IMR-90 (cell line): Measurements from ENCODE around the gene KYNU. TPM values are rescaled to one million over a fixed set of nuclear protein-coding genes. Genes with fewer than 3 reads are reported as not detected.

Source experiments
- ATAC-seq: fragments of 200-7000 bp; cut with Tn5 transposase; 2 replicates; pipeline ENCODE4 v1.9.1; 2020; ENCODE audit warnings: low read depth, mild to moderate bottlenecking, moderate library complexity
- BruUV-seq: library from RNA; stranded (reverse); fragments of 400-500 nt; replicated peaks from 2 replicates; lab custom pipeline; 2021; lab: Mats Ljungman, UMichigan
- CTCF ChIA-PET: fragments of 300-600 bp; formaldehyde crosslinking; extraction: SDS; loops from one replicate; lab custom pipeline; 2021; ENCODE audit warnings: antibody characterized with exemption; lab: Yijun Ruan, JAX
- POLR2A ChIA-PET: fragments of 300-600 bp; sonication (Branson Sonifier 250); formaldehyde crosslinking; loops from one replicate; lab custom pipeline; 2022; ENCODE audit warnings: antibody characterized with exemption; ENCODE audit not compliant: unreplicated experiment; lab: Charles Lee
- DNase-seq: peaks from one replicate; pipeline ENCODE4 v3.0.0; 2013
- H2AFZ ChIP-seq: replicated peaks from 2 replicates; pipeline ENCODE3; 2013; ENCODE audit warnings: low read length, mild to moderate bottlenecking; ENCODE audit not compliant: poor library complexity
- H2AK5ac ChIP-seq: 2 replicates; pipeline ENCODE4 v1.6.1; 2013; ENCODE audit warnings: low read depth, low read length, inconsistent platforms
- H2AK9ac ChIP-seq: replicated peaks from 2 replicates; pipeline ENCODE3; 2013; ENCODE audit warnings: mild to moderate bottlenecking, low read depth, low read length, moderate library complexity; ENCODE audit not compliant: poor library complexity
- H2BK120ac ChIP-seq: 2 replicates; pipeline ENCODE4 v1.6.1; 2013; ENCODE audit warnings: low read depth, low read length, inconsistent platforms
- H2BK15ac ChIP-seq: 3 replicates; pipeline ENCODE4 v1.6.1; 2013; ENCODE audit warnings: low read depth, low read length, inconsistent platforms
- H2BK20ac ChIP-seq: 2 replicates; pipeline ENCODE4 v1.6.1; 2013; ENCODE audit warnings: low read depth, mild to moderate bottlenecking, inconsistent platforms, low read length, moderate library complexity
- H2BK5ac ChIP-seq: 2 replicates; pipeline ENCODE4 v1.6.1; 2013; ENCODE audit warnings: mild to moderate bottlenecking, low read depth, low read length, inconsistent platforms; ENCODE audit not compliant: poor library complexity, severe bottlenecking
- H3K14ac ChIP-seq: replicated peaks from 2 replicates; pipeline ENCODE4 v1.6.1; 2013; ENCODE audit warnings: low read depth, low read length, inconsistent platforms
- H3K18ac ChIP-seq: 2 replicates; pipeline ENCODE4 v1.6.1; 2013; ENCODE audit warnings: low read depth, low read length, control low read depth
- H3K23ac ChIP-seq: 2 replicates; pipeline ENCODE4 v1.6.1; 2013; ENCODE audit warnings: low read depth, low read length, inconsistent platforms
- H3K27ac ChIP-seq: 2 replicates; pipeline ENCODE4 v1.5.1; 2013; ENCODE audit warnings: mild to moderate bottlenecking, control low read depth, low read length; ENCODE audit not compliant: insufficient read depth
- H3K27me3 ChIP-seq: 2 replicates; pipeline ENCODE4 v1.6.1; 2013; ENCODE audit warnings: low read length; ENCODE audit not compliant: control insufficient read depth, insufficient read depth
- H3K36me3 ChIP-seq: 2 replicates; pipeline ENCODE4 v1.6.1; 2013; ENCODE audit warnings: low read length, mixed read lengths; ENCODE audit not compliant: control insufficient read depth, insufficient read depth
- H3K4ac ChIP-seq: 2 replicates; pipeline ENCODE4 v1.6.1; 2013; ENCODE audit warnings: low read depth, low read length, inconsistent platforms
- H3K4me1 ChIP-seq: 2 replicates; pipeline ENCODE4 v1.6.1; 2013; ENCODE audit warnings: low read length, mixed read lengths; ENCODE audit not compliant: control insufficient read depth, insufficient read depth
- H3K4me2 ChIP-seq: 2 replicates; pipeline ENCODE4 v1.6.1; 2013; ENCODE audit warnings: low read depth, mild to moderate bottlenecking, control low read depth, low read length, moderate library complexity
- H3K4me3 ChIP-seq: 2 replicates; pipeline ENCODE4 v1.5.1; 2013; ENCODE audit warnings: low read depth, mild to moderate bottlenecking, control low read depth, low read length, moderate library complexity; ENCODE audit not compliant: insufficient read depth
- H3K56ac ChIP-seq: 2 replicates; pipeline ENCODE4 v1.6.1; 2013; ENCODE audit warnings: low read length, inconsistent platforms; ENCODE audit not compliant: insufficient read depth; ENCODE audit errors: extremely low read depth
- H3K79me1 ChIP-seq, 2 experiments: 2 replicates each; pipeline ENCODE4 v1.6.1; 2013; ENCODE audit warnings: low read length in 2 of 2, inconsistent platforms in 1 of 2, low read depth in 1 of 2
- H3K9ac ChIP-seq: 2 replicates; pipeline ENCODE4 v1.6.1; 2013; ENCODE audit warnings: low read depth, low read length, control low read depth
- H3K9me1 ChIP-seq: 2 replicates; pipeline ENCODE4 v1.6.1; 2013; ENCODE audit warnings: low read length, inconsistent platforms; ENCODE audit not compliant: insufficient read depth
- H3K9me3 ChIP-seq: 2 replicates; pipeline ENCODE4 v1.6.1; 2013; ENCODE audit warnings: low read length; ENCODE audit not compliant: control insufficient read depth, insufficient read depth
- H4K20me1 ChIP-seq: 2 replicates; pipeline ENCODE4 v1.6.1; 2013; ENCODE audit warnings: low read length, inconsistent platforms; ENCODE audit not compliant: insufficient read depth
- H4K5ac ChIP-seq: 2 replicates; pipeline ENCODE4 v1.6.1; 2013; ENCODE audit warnings: mild to moderate bottlenecking, low read depth, low read length, control low read depth
- H4K8ac ChIP-seq, 2 experiments: 2 replicates each; pipeline ENCODE4 v1.6.1; 2013; ENCODE audit warnings: low read depth in 2 of 2, low read length in 2 of 2, control low read depth in 1 of 2, inconsistent platforms in 1 of 2
- H4K91ac ChIP-seq: 2 replicates; pipeline ENCODE4 v1.6.1; 2013; ENCODE audit warnings: low read depth, low read length, inconsistent platforms; ENCODE audit not compliant: insufficient read depth
- CEBPB ChIP-seq: IDR thresholded peaks from 2 replicates; pipeline ENCODE4 v1.6.1; 2012; ENCODE audit warnings: low read depth, low read length, improper control_type of control experiment
- NFE2L2 ChIP-seq: fragments of 150-350 bp; IDR thresholded peaks from 2 replicates; pipeline ENCODE4 v1.6.1; 2016; ENCODE audit warnings: low read depth, mild to moderate bottlenecking, low read length
- RAD21 ChIP-seq: IDR thresholded peaks from 2 replicates; pipeline ENCODE4 v1.6.1; 2012; ENCODE audit warnings: low read length, improper control_type of control experiment
- USF2 ChIP-seq: fragments of 150-350 bp; IDR thresholded peaks from 2 replicates; pipeline ENCODE4 v1.6.1; 2017; ENCODE audit warnings: mild to moderate bottlenecking, antibody characterized with exemption, low read length, low read depth
- WGBS, 2 experiments: methylation state at CpG; one replicate each; pipeline versions ENCODE4 v1.1.5 to v1.1.7; 2013; ENCODE audit warnings: missing lambda C conversion rate in 2 of 2; ENCODE audit not compliant: insufficient read length in 1 of 2; ENCODE audit errors: extremely low coverage in 2 of 2; 5-methylcytosine and 5-hydroxymethylcytosine counted together
- dilution Hi-C: fragments of 300-500 bp; cut with HindIII; formaldehyde crosslinking; loops from one replicate; pipeline ENCODE4 v1.14.3; 2018; ENCODE audit warnings: low sequenced_read_pairs; ENCODE audit not compliant: unreplicated experiment
- in situ Hi-C: fragments of 300-500 bp; cut with MboI; formaldehyde crosslinking; loops from 3 replicates; pipeline ENCODE4 v1.14.3; 2019; ENCODE audit warnings: low sequenced_read_pairs, inconsistent platforms, mixed read lengths
- intact Hi-C: fragments of 100-400 bp; cut with micrococcal nuclease; formaldehyde crosslinking; loops from 2 replicates; pipeline ENCODE4 v1.10.0; 2022
- polyA plus RNA-seq, 3 experiments: library from polyadenylated mRNA; depleted of rRNA; stranded (reverse); fragments of >200 nt; gene quantifications; 2 replicates each; pipeline ENCODE4 v1.2.3, GENCODE V29; 2012; ENCODE audit warnings: low replicate concordance in 1 of 3
- total RNA-seq: library from RNA; depleted of rRNA; stranded (reverse); fragments of >200 nt; gene quantifications from 2 replicates; pipeline ENCODE4 v1.2.3, GENCODE V29; 2012

The KYNU gene
- total and polyA plus RNA-seq, 2 of the 4 experiments (the other 2 are of a cell fraction): 0.75 to 2.9 TPM

DNA sequence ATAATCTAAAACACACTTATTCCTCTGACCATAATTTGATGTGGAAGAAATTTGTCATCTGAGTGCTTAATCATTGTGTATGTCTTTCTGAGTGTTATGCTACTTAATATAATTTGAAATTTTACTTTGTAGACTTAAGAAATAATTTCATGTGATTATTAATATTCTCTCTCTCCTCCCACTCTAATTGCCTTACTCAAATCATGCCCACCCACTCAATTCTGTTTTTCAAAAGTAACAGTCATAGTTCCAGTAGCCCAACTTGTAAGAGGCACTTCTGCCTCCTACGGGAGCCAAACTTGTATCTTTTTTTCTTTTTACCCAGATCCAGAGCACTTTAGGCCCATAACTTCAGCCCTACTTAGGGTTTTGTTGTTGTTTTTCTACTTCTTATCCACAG, 18.5 kb upstream of the KYNU start:
- H2AK9ac ChIP-seq: no peak overlapping the region
- H3K56ac ChIP-seq: no peak overlapping the region
- dilution Hi-C loops: no loop called here
- ATAC-seq (no peak), DNase-seq (no peak)
- no peaks in the 10 kb centered on the region for H3K9me1 ChIP-seq
- no peaks in the 10 kb centered on the region for H3K9me3 ChIP-seq
- H3K27me3 ChIP-seq: peaks cover 3% of the 10 kb centered on the region
- no peak overlapping the region for H2BK15ac ChIP-seq
- H2AK5ac ChIP-seq: no peak overlapping the region
- H3K9ac ChIP-seq: no peak overlapping the region
- intact Hi-C loops: no loop called here
- WGBS, 2 experiments: no CpG with 5 or more reads among the region's 1 CpG
- no peak overlapping the region for H3K4me2 ChIP-seq
- H4K20me1 ChIP-seq: no peaks in the 10 kb centered on the region
- H3K4me3 ChIP-seq: no peak overlapping the region
- H3K36me3 ChIP-seq: no peaks in the 10 kb centered on the region
- no peak overlapping the region for H3K27ac ChIP-seq
- H3K23ac ChIP-seq: no peak overlapping the region
- no peak overlapping the region for H4K91ac ChIP-seq
- H2BK120ac ChIP-seq: no peak overlapping the region
- H3K18ac ChIP-seq: no peak overlapping the region
- H3K14ac ChIP-seq: no peak overlapping the region
- H2BK20ac ChIP-seq: no peak overlapping the region
- BruUV-seq: no TSS peak
- H2BK5ac ChIP-seq: no peak overlapping the region
- TF ChIP-seq RAD21 (no peak), USF2 (no peak), CEBPB (no peak), NFE2L2 (no peak)
- H3K79me1 ChIP-seq: no peaks in the 10 kb centered on the region
- POLR2A ChIA-PET: no interaction called here
- CTCF ChIA-PET: interaction anchor here (0.6 kb wide), 1 partner anchor 416 kb away, joined by 4 read pairs; no protein-coding TSS in a partner anchor
- in situ Hi-C loops: no loop called here
- no peak overlapping the region for H4K5ac ChIP-seq
- no peak overlapping the region for H2AFZ ChIP-seq
- H4K8ac ChIP-seq: no peak overlapping the region
- no peak overlapping the region for H3K4ac ChIP-seq
- peaks cover 5% of the 10 kb centered on the region for H3K4me1 ChIP-seq
